B cell (primary cell): ENCODE data around the gene GPATCH1. TPM values are rescaled to one million over a fixed set of nuclear protein-coding genes. Genes with fewer than 3 reads are reported as not detected.

Source experiments
- ATAC-seq: fragments of 200-7000 bp; cut with Tn5 transposase; one replicate; pipeline ENCODE4 v1.10.0; 2021; ENCODE audit warnings: low read depth, mild to moderate bottlenecking, moderate number of reproducible peaks, moderate library complexity
- CTCF ChIA-PET: fragments of 350-600 bp; sonication (Branson Sonifier 250); formaldehyde crosslinking; loops from one replicate; lab custom pipeline; 2021; ENCODE audit warnings: antibody characterized with exemption, inconsistent platforms; lab: Charles Lee
- POLR2A ChIA-PET: fragments of 350-600 bp; sonication (Branson Sonifier 250); formaldehyde crosslinking; loops from one replicate; lab custom pipeline; 2021; ENCODE audit warnings: antibody characterized with exemption; lab: Charles Lee
- DNase-seq: peaks from one replicate; pipeline ENCODE4 v3.0.0; 2013
- H2AFZ ChIP-seq: 2 replicates; pipeline ENCODE4 v1.6.1; 2012; ENCODE audit warnings: mild to moderate bottlenecking, low read depth, low read length; ENCODE audit not compliant: insufficient read depth, poor library complexity, severe bottlenecking
- H3K27ac ChIP-seq, 2 donors: 1 replicate in 1 of 2; 2 replicates in 1 of 2; pipeline ENCODE4 v1.5.1; 2012 to 2013; ENCODE audit warnings: low read length in 2 of 2, mild to moderate bottlenecking in 2 of 2, moderate library complexity in 1 of 2
- H3K27me3 ChIP-seq, 4 experiments: fragments of 200-600 bp in 1 of 4; sonication (generic) in 1 of 4; replicated peaks in 1 of 4; 1 replicate in 2 of 4; 2 replicates in 2 of 4; pipeline versions ENCODE4 v1.6.1 to v1.7.0; 2013 to 2016; ENCODE audit warnings: low read length in 3 of 4, mild to moderate bottlenecking in 2 of 4, mixed read lengths in 1 of 4, moderate library complexity in 1 of 4; ENCODE audit not compliant: insufficient read depth in 4 of 4, control insufficient read depth in 3 of 4; ENCODE audit errors: control extremely low read depth in 1 of 4
- H3K36me3 ChIP-seq, 2 experiments: replicated peaks in 1 of 2; 1 replicate in 1 of 2; 2 replicates in 1 of 2; pipeline versions ENCODE4 v1.6.1 to v1.7.1; 2013; ENCODE audit warnings: low read length in 1 of 2; ENCODE audit not compliant: insufficient read depth in 2 of 2, control insufficient read depth in 1 of 2; ENCODE audit errors: control extremely low read depth in 1 of 2, extremely low read depth in 1 of 2
- H3K4me1 ChIP-seq, 2 donors: fragments of 200-600 bp in 1 of 2; sonication (generic) in 1 of 2; 1 replicate in 1 of 2; 2 replicates in 1 of 2; pipeline versions ENCODE4 v1.5.1 to v1.6.1; 2013 to 2017; ENCODE audit warnings: low read length in 2 of 2; ENCODE audit not compliant: control insufficient read depth in 2 of 2, insufficient read depth in 2 of 2
- H3K4me2 ChIP-seq: replicated peaks from 2 replicates; pipeline ENCODE3; 2012; ENCODE audit warnings: mild to moderate bottlenecking, low read depth, low read length; ENCODE audit not compliant: poor library complexity, severe bottlenecking
- H3K4me3 ChIP-seq, 5 experiments: fragments of 200-600 bp in 1 of 5; sonication (generic) in 1 of 5; 1 replicate in 3 of 5; 2 replicates in 2 of 5; pipeline versions ENCODE4 v1.5.1 to v1.7.0; 2011 to 2016; ENCODE audit warnings: low read length in 4 of 5, mild to moderate bottlenecking in 4 of 5, low read depth in 2 of 5, control low read depth in 1 of 5, moderate library complexity in 1 of 5; ENCODE audit not compliant: insufficient read depth in 1 of 5; ENCODE audit errors: control extremely low read depth in 1 of 5, extremely low read depth in 1 of 5
- H3K79me2 ChIP-seq: fragments of 200-600 bp; sonication (generic); one replicate; pipeline ENCODE4 v1.6.0; 2016; ENCODE audit warnings: low read length; ENCODE audit not compliant: control insufficient read depth, insufficient read depth
- H3K9ac ChIP-seq: fragments of 200-600 bp; sonication (generic); 2 replicates; pipeline ENCODE4 v1.6.1; 2017; ENCODE audit warnings: mild to moderate bottlenecking, low read length, moderate library complexity
- H3K9me3 ChIP-seq, 3 donors: one replicate each; pipeline versions ENCODE4 v1.6.1 to v1.7.1; 2013; ENCODE audit warnings: low read length in 2 of 3; ENCODE audit not compliant: control insufficient read depth in 2 of 3, insufficient read depth in 1 of 3; ENCODE audit errors: control extremely low read depth in 1 of 3
- H4K20me1 ChIP-seq: 2 replicates; pipeline ENCODE4 v1.6.0; 2012; ENCODE audit warnings: mild to moderate bottlenecking, low read length; ENCODE audit not compliant: insufficient read depth, control insufficient read depth, poor library complexity, severe bottlenecking
- H3K27ac Mint-ChIP-seq: one replicate; pipeline ENCODE4 v1.8.0; 2021; ENCODE audit warnings: mixed read lengths
- H3K27me3 Mint-ChIP-seq: one replicate; pipeline ENCODE4 v1.8.0; 2021; ENCODE audit warnings: mixed read lengths
- H3K4me1 Mint-ChIP-seq: one replicate; pipeline ENCODE4 v1.8.0; 2021; ENCODE audit warnings: mixed read lengths
- H3K4me3 Mint-ChIP-seq: one replicate; pipeline ENCODE4 v1.8.0; 2021; ENCODE audit warnings: mixed read lengths
- H3K9me3 Mint-ChIP-seq: one replicate; pipeline ENCODE4 v1.8.0; 2022; ENCODE audit warnings: mixed read lengths; ENCODE audit not compliant: insufficient read depth
- EZH2 ChIP-seq: IDR thresholded peaks from 2 replicates; pipeline ENCODE4 v1.6.1; 2012; ENCODE audit warnings: borderline replicate concordance, low read depth, mild to moderate bottlenecking, moderate library complexity, low read length; ENCODE audit not compliant: insufficient read depth, poor library complexity, severe bottlenecking
- WGBS: methylation state at CpG from one replicate; pipeline ENCODE4 v1.1.5; 2013; ENCODE audit warnings: missing lambda C conversion rate; ENCODE audit not compliant: insufficient coverage; 5-methylcytosine and 5-hydroxymethylcytosine counted together
- intact Hi-C: fragments of 100-400 bp; cut with micrococcal nuclease; formaldehyde crosslinking; loops from one replicate; pipeline ENCODE4 v1.10.0; 2022
- polyA plus RNA-seq: library from polyadenylated mRNA; depleted of rRNA; stranded (reverse); fragments of >200 nt; gene quantifications from 2 replicates; pipeline ENCODE4 v1.2.3, GENCODE V29; 2012
- total RNA-seq, 2 donors: library from RNA; stranded (reverse); fragments of 120-200 nt in 1 of 2; gene quantifications; 1 replicate in 1 of 2; 2 replicates in 1 of 2; pipeline versions ENCODE4 v1.2.3 to v1.2.4, GENCODE V29; 2013 to 2022
- TF ChIP-seq, protein P1 (sequence below): fragments of 200-600 bp; IDR thresholded peaks from one replicate; pipeline ENCODE4 v1.8.0; 2022; ENCODE audit warnings: antibody characterized with exemption, mild to moderate bottlenecking

Gene GPATCH1
- total and polyA plus RNA-seq, 2 donors (not counting 1 experiment from before 2014, with no cell fraction given) = 9.9 to 14.6 TPM

DNA sequence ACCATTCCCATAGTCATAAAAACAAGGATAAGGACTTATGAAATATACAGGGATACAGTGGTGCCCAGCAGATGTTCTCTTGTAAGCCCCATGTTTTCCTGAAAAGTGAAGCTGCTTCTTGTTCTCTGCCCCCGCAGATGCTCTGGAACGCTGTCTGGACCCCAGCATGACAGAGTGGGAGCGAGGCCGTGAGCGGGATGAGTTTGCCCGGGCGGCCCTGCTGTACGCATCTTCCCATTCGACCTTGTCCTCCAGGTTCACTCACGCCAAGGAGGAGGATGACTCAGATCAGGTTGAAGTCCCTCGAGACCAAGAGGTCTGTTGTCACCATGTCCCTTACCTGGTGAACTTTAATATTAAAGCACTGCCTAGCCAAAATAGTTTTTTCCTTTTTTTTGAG lies 30.6 kb downstream of the GPATCH1 start:
- Mint-ChIP-seq H3K4me3 (no peak overlapping the region), H3K27me3 (no peaks in the 10 kb centered on the region), H3K9me3 (no peaks in the 10 kb centered on the region), H3K4me1 (no peaks in the 10 kb centered on the region), H3K27ac (no peak overlapping the region)
- TF ChIP-seq, protein P1, sequence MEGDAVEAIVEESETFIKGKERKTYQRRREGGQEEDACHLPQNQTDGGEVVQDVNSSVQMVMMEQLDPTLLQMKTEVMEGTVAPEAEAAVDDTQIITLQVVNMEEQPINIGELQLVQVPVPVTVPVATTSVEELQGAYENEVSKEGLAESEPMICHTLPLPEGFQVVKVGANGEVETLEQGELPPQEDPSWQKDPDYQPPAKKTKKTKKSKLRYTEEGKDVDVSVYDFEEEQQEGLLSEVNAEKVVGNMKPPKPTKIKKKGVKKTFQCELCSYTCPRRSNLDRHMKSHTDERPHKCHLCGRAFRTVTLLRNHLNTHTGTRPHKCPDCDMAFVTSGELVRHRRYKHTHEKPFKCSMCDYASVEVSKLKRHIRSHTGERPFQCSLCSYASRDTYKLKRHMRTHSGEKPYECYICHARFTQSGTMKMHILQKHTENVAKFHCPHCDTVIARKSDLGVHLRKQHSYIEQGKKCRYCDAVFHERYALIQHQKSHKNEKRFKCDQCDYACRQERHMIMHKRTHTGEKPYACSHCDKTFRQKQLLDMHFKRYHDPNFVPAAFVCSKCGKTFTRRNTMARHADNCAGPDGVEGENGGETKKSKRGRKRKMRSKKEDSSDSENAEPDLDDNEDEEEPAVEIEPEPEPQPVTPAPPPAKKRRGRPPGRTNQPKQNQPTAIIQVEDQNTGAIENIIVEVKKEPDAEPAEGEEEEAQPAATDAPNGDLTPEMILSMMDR = no peak
- no peak for TF ChIP-seq EZH2
- 95% methylated on average over 11 of the region's 11 CpGs for WGBS
- ChIA-PET CTCF (interaction anchor here (1.4 kb wide), 1 partner anchor 136 kb away, joined by 3 read pairs; no protein-coding TSS in a partner anchor), POLR2A (no interaction called here)
- Histone ChIP-seq H3K4me1 (no peaks in the 10 kb centered on the region), H3K4me3 (no peak overlapping the region), H3K27ac (no peak overlapping the region), H3K27me3 (no peaks in the 10 kb centered on the region), H4K20me1 (no peaks in the 10 kb centered on the region), H3K79me2 (no peaks in the 10 kb centered on the region), H2AFZ (no peak overlapping the region), H3K36me3 (peaks cover 0 to 71% of the 10 kb centered on the region in 2 experiments), H3K4me2 (no peak overlapping the region), H3K9me3 (peaks cover 0 to 3% (median 0%) of the 10 kb centered on the region in 3 donors), H3K9ac (no peak overlapping the region)
- ATAC-seq = no peak
- intact Hi-C loops = no loop called here
- no peak for DNase-seq

DNA sequence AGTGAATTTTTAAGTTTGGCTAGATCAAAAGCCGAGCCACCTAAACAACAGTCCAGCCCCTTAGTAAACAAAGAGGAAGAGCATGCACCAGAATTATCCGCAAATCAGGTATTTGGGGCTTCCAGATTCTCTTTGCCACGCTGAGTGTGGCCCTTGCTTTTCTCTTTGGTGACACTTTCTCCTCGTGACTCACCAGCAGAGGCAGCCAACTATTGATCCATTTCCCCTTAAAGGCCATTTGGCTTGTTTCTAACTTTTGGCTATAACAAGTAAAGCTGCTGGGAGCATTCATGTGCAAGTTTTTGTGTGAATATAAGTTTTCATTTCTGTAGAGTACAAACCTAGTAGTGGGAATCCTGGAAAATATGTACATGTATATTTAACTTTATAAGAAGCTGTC lies 33.3 kb downstream of the GPATCH1 start:
- Histone ChIP-seq H3K27me3 (no peaks in the 10 kb centered on the region), H3K36me3 (peaks cover 2 to 71% of the 10 kb centered on the region in 2 experiments), H3K9me3 (peaks cover 0 to 8% (median 0%) of the 10 kb centered on the region in 3 donors), H4K20me1 (no peaks in the 10 kb centered on the region), H3K79me2 (no peaks in the 10 kb centered on the region), H3K4me1 (no peaks in the 10 kb centered on the region), H3K27ac (no peak overlapping the region), H3K4me2 (no peak overlapping the region), H2AFZ (no peak overlapping the region), H3K4me3 (no peak overlapping the region), H3K9ac (no peak overlapping the region)
- no peak for ATAC-seq
- no peaks in the 10 kb centered on the region for H3K9me3 Mint-ChIP-seq
- ChIA-PET POLR2A (no interaction called here), CTCF (no interaction called here)
- DNase-seq = no peak
- H3K4me3 Mint-ChIP-seq = no peak overlapping the region
- no peak for TF ChIP-seq EZH2
- TF ChIP-seq, protein P1 = no peak
- intact Hi-C loops = no loop called here
- H3K27me3 Mint-ChIP-seq = no peaks in the 10 kb centered on the region
- no peak overlapping the region for H3K27ac Mint-ChIP-seq
- WGBS = 100% methylated on average over 3 of the region's 4 CpGs
- no peaks in the 10 kb centered on the region for H3K4me1 Mint-ChIP-seq
